ENCODE results near the gene MED12L.
"Not testable (repeated sequence)": the region's sequence is repeated elsewhere in the genome, so short reads cannot be mapped to it uniquely, and the experiment has no call there.

MED12L gene

GRCh38 chr3:151085227-151085888, at the start of gene MED12L:
TSS of gene MED12L (plus strand) at chr3:151085664. CDS start at chr3:151086927, 1,263 bp downstream.
- peak; percentile 46 for DNase-seq

GRCh38 chr3:151037746-151038477, 47.6 kb upstream of the MED12L start:
- DNase-seq: no peak

GRCh38 chr3:151044706-151045105, 40.8 kb upstream of the MED12L start:
- DNase-seq: no peak

GRCh38 chr3:151047636-151048035, 37.8 kb upstream of the MED12L start:
- DNase-seq: no peak

GRCh38 chr3:151051533-151051932, 33.9 kb upstream of the MED12L start:
- no peak for DNase-seq

GRCh38 chr3:151052346-151052745, 33.1 kb upstream of the MED12L start:
- no peak for DNase-seq

GRCh38 chr3:151052756-151053155, 32.7 kb upstream of the MED12L start:
- no peak for DNase-seq

- no peak for DNase-seq
Measured at GRCh38 chr3:151058740-151059139, 26.7 kb upstream of the MED12L start.

- no peak for DNase-seq
Measured at GRCh38 chr3:151062611-151063010, 22.9 kb upstream of the MED12L start.

- DNase-seq: no peak
Measured at GRCh38 chr3:151067158-151067557, 18.3 kb upstream of the MED12L start.

- DNase-seq: not testable (repeated sequence)
Measured at GRCh38 chr3:151072842-151073241, 12.6 kb upstream of the MED12L start.

GRCh38 chr3:151074256-151074655, 11.2 kb upstream of the MED12L start:
- no peak for DNase-seq

GRCh38 chr3:151075869-151076562, 9.4 kb upstream of the MED12L start:
- DNase-seq: no peak

GRCh38 chr3:151076626-151077025, 8.8 kb upstream of the MED12L start:
- DNase-seq: no peak

- not testable (repeated sequence) for DNase-seq
Measured at GRCh38 chr3:151081082-151081481, 4.4 kb upstream of the MED12L start.

GRCh38 chr3:151082880-151083838, 2.3 kb upstream of the MED12L start:
- no peak for DNase-seq

GRCh38 chr3:151084893-151085226, 604 bp upstream of the MED12L start:
- no peak for DNase-seq

GRCh38 chr3:151085889-151086483, 522 bp downstream of the MED12L start:
- no peak for DNase-seq

- peak; percentile 71 for DNase-seq
Measured at GRCh38 chr3:151086484-151087456, 1.3 kb downstream of the MED12L start.

GRCh38 chr3:151087648-151088047, 2.2 kb downstream of the MED12L start:
- DNase-seq: no peak

GRCh38 chr3:151091685-151092345, 6.4 kb downstream of the MED12L start:
- no peak for DNase-seq
